ENCODE measurements around the gene RALGPS1. TPM values are rescaled to one million over a fixed set of nuclear protein-coding genes. Genes with fewer than 3 reads are reported as not detected.

The RALGPS1 gene
- total RNA-seq, 2 experiments from 2014 or later = 2.5 to 4.1 TPM

GRCh38 chr9:127214421-127215267 is 300.1 kb downstream of the RALGPS1 start:
- Mint-ChIP-seq H3K36me3 (ENCODE audit: low read depth) (no peaks in the 10 kb centered on the region), H3K4me1 (ENCODE audit: low read depth) (no peaks in the 10 kb centered on the region), H3K9me3 (ENCODE audit: insufficient read depth) (no peaks in the 10 kb centered on the region), H3K27me3 (ENCODE audit: low read depth) (peaks cover 4% of the 10 kb centered on the region), H3K4me3 (no peak overlapping the region), H3K27ac (no peak overlapping the region)
- CTCF ChIA-PET = interaction anchor here (0.7 to 3.8 kb wide), 29 partner anchors 9 to 521 kb away, joined by 3 to 29 read pairs (median 4); partner anchors contain the start of genes GARNL3, LRSAM1, RPL12 and SLC2A8
- DNase-seq (peak; percentile 76), ATAC-seq (peak; percentile 75)
- POLR2A ChIA-PET = interaction anchor here (0.7 to 1.7 kb wide), 3 partner anchors 10 to 236 kb away, joined by 3 to 7 read pairs (median 3); partner anchors contain the start of gene RPL12

- ChIA-PET CTCF (interaction anchor here (0.8 to 3.8 kb wide), 23 partner anchors 9 to 274 kb away, joined by 3 to 29 read pairs (median 5); partner anchors contain the start of genes GARNL3, LRSAM1, RPL12 and SLC2A8), POLR2A (interaction anchor here (0.7 to 1.7 kb wide), 2 partner anchors 9 to 24 kb away, joined by 3 to 7 read pairs; no protein-coding TSS in a partner anchor)
- H3K4me1 Mint-ChIP-seq (ENCODE audit: low read depth) = no peaks in the 10 kb centered on the region
- DNase-seq (no peak), ATAC-seq (no peak)
- H3K36me3 Mint-ChIP-seq (ENCODE audit: low read depth) = no peaks in the 10 kb centered on the region
- no peaks in the 10 kb centered on the region for H3K9me3 Mint-ChIP-seq (ENCODE audit: insufficient read depth)
- H3K27ac Mint-ChIP-seq = no peak overlapping the region
- H3K4me3 Mint-ChIP-seq = no peak overlapping the region
- peaks cover 4% of the 10 kb centered on the region for H3K27me3 Mint-ChIP-seq (ENCODE audit: low read depth)
Observed at GRCh38 chr9:127215268-127216209, 301.0 kb downstream of the RALGPS1 start.

GRCh38 chr9:127216210-127216887 is 301.8 kb downstream of the RALGPS1 start:
- H3K27me3 Mint-ChIP-seq (ENCODE audit: low read depth) = peaks cover 4% of the 10 kb centered on the region
- no peaks in the 10 kb centered on the region for H3K36me3 Mint-ChIP-seq (ENCODE audit: low read depth)
- ATAC-seq (no peak), DNase-seq (no peak)
- H3K27ac Mint-ChIP-seq = no peak overlapping the region
- no peak overlapping the region for H3K4me3 Mint-ChIP-seq
- H3K9me3 Mint-ChIP-seq (ENCODE audit: insufficient read depth) = no peaks in the 10 kb centered on the region
- CTCF ChIA-PET = interaction anchor here (1.1 to 3.8 kb wide), 5 partner anchors 8 to 235 kb away, joined by 3 to 29 read pairs (median 12); partner anchors contain the start of genes LRSAM1 and RPL12
- POLR2A ChIA-PET = no interaction called here
- H3K4me1 Mint-ChIP-seq (ENCODE audit: low read depth) = peaks cover under 1% of the 10 kb centered on the region

GRCh38 chr9:127216888-127217217 is 302.3 kb downstream of the RALGPS1 start:
- no peak for DNase-seq
- H3K4me3 Mint-ChIP-seq = no peak overlapping the region
- H3K27me3 Mint-ChIP-seq (ENCODE audit: low read depth) = peaks cover 4% of the 10 kb centered on the region
- POLR2A ChIA-PET = no interaction called here
- H3K4me1 Mint-ChIP-seq (ENCODE audit: low read depth) = peaks cover 6% of the 10 kb centered on the region
- no peak for ATAC-seq
- CTCF ChIA-PET = interaction anchor here (1.1 kb wide), 1 partner anchor 235 kb away, joined by 3 read pairs; the partner anchor contains the start of genes LRSAM1 and RPL12
- peak overlapping the region; percentile 12 for H3K27ac Mint-ChIP-seq
- no peaks in the 10 kb centered on the region for H3K9me3 Mint-ChIP-seq (ENCODE audit: insufficient read depth)
- no peaks in the 10 kb centered on the region for H3K36me3 Mint-ChIP-seq (ENCODE audit: low read depth)

- ChIA-PET POLR2A (no interaction called here), CTCF (no interaction called here)
- peaks cover 16% of the 10 kb centered on the region for H3K4me1 Mint-ChIP-seq (ENCODE audit: low read depth)
- DNase-seq = no peak
- peaks cover 14% of the 10 kb centered on the region for H3K27me3 Mint-ChIP-seq (ENCODE audit: low read depth)
- no peak for ATAC-seq
- no peak overlapping the region for H3K4me3 Mint-ChIP-seq
- no peaks in the 10 kb centered on the region for H3K36me3 Mint-ChIP-seq (ENCODE audit: low read depth)
- H3K9me3 Mint-ChIP-seq (ENCODE audit: insufficient read depth) = no peaks in the 10 kb centered on the region
- no peak overlapping the region for H3K27ac Mint-ChIP-seq
Observed at GRCh38 chr9:127218818-127219217, 304.2 kb downstream of the RALGPS1 start.

GRCh38 chr9:127219520-127219919 is 304.9 kb downstream of the RALGPS1 start:
- no peak for DNase-seq
- CTCF ChIA-PET = no interaction called here
- POLR2A ChIA-PET = no interaction called here
- no peaks in the 10 kb centered on the region for H3K9me3 Mint-ChIP-seq (ENCODE audit: insufficient read depth)
- no peak overlapping the region for H3K27ac Mint-ChIP-seq
- H3K4me1 Mint-ChIP-seq (ENCODE audit: low read depth) = peaks cover 22% of the 10 kb centered on the region
- no peak for ATAC-seq
- no peaks in the 10 kb centered on the region for H3K36me3 Mint-ChIP-seq (ENCODE audit: low read depth)
- H3K4me3 Mint-ChIP-seq = no peak overlapping the region
- peaks cover 16% of the 10 kb centered on the region for H3K27me3 Mint-ChIP-seq (ENCODE audit: low read depth)

- H3K27me3 Mint-ChIP-seq (ENCODE audit: low read depth) = peaks cover 24% of the 10 kb centered on the region
- H3K36me3 Mint-ChIP-seq (ENCODE audit: low read depth) = no peaks in the 10 kb centered on the region
- H3K4me3 Mint-ChIP-seq = no peak overlapping the region
- CTCF ChIA-PET = no interaction called here
- no peaks in the 10 kb centered on the region for H3K9me3 Mint-ChIP-seq (ENCODE audit: insufficient read depth)
- POLR2A ChIA-PET = no interaction called here
- ATAC-seq (no peak), DNase-seq (peak; percentile 32)
- no peak overlapping the region for H3K27ac Mint-ChIP-seq
- H3K4me1 Mint-ChIP-seq (ENCODE audit: low read depth) = peaks cover 26% of the 10 kb centered on the region
Observed at GRCh38 chr9:127221695-127222094, 307.1 kb downstream of the RALGPS1 start.

GRCh38 chr9:127222388-127223095 is 308.0 kb downstream of the RALGPS1 start:
- Mint-ChIP-seq H3K9me3 (ENCODE audit: insufficient read depth) (no peaks in the 10 kb centered on the region), H3K4me1 (ENCODE audit: low read depth) (peaks cover 26% of the 10 kb centered on the region), H3K27me3 (ENCODE audit: low read depth) (peaks cover 25% of the 10 kb centered on the region), H3K36me3 (ENCODE audit: low read depth) (no peaks in the 10 kb centered on the region), H3K27ac (no peak overlapping the region), H3K4me3 (no peak overlapping the region)
- DNase-seq (no peak), ATAC-seq (no peak)
- POLR2A ChIA-PET = no interaction called here
- CTCF ChIA-PET = interaction anchor here (2.0 to 3.4 kb wide), 2 partner anchors 7 to 22 kb away, joined by 5 to 29 read pairs; no protein-coding TSS in a partner anchor

- Mint-ChIP-seq H3K4me3 (no peak overlapping the region), H3K27me3 (ENCODE audit: low read depth) (peaks cover 27% of the 10 kb centered on the region), H3K36me3 (ENCODE audit: low read depth) (no peaks in the 10 kb centered on the region), H3K9me3 (ENCODE audit: insufficient read depth) (no peaks in the 10 kb centered on the region), H3K27ac (no peak overlapping the region), H3K4me1 (ENCODE audit: low read depth) (peaks cover 26% of the 10 kb centered on the region)
- ATAC-seq = no peak
- CTCF ChIA-PET = interaction anchor here (0.7 to 3.4 kb wide), 3 partner anchors 8 to 231 kb away, joined by 3 to 29 read pairs (median 5); no protein-coding TSS in a partner anchor
- POLR2A ChIA-PET = interaction anchor here (0.7 kb wide), 1 partner anchor 228 kb away, joined by 3 read pairs; the partner anchor contains the start of gene LRSAM1
- DNase-seq = no peak
Observed at GRCh38 chr9:127223266-127223665, 308.7 kb downstream of the RALGPS1 start.

GRCh38 chr9:127223810-127224177 is 309.2 kb downstream of the RALGPS1 start:
- POLR2A ChIA-PET = interaction anchor here (0.7 to 2.5 kb wide), 2 partner anchors 9 to 228 kb away, joined by 3 to 7 read pairs; partner anchors contain the start of gene LRSAM1
- peaks cover 26% of the 10 kb centered on the region for H3K4me1 Mint-ChIP-seq (ENCODE audit: low read depth)
- H3K36me3 Mint-ChIP-seq (ENCODE audit: low read depth) = no peaks in the 10 kb centered on the region
- H3K27me3 Mint-ChIP-seq (ENCODE audit: low read depth) = peaks cover 29% of the 10 kb centered on the region
- H3K4me3 Mint-ChIP-seq = peak overlapping the region; percentile 78
- CTCF ChIA-PET = interaction anchor here (0.7 to 3.4 kb wide), 7 partner anchors 9 to 230 kb away, joined by 3 to 29 read pairs (median 3); no protein-coding TSS in a partner anchor
- ATAC-seq (no peak), DNase-seq (no peak)
- no peaks in the 10 kb centered on the region for H3K9me3 Mint-ChIP-seq (ENCODE audit: insufficient read depth)
- no peak overlapping the region for H3K27ac Mint-ChIP-seq

Data from activated CD8-positive, alpha-beta T cell treated with anti-CD3 and anti-CD28 coated beads, Interleukin-2, amount 10 ng/mL, durations not matched to agents 7 days and 5 days (primary cell).